GM19455 (cell line): Measurements from ENCODE around the gene SALL3.
"Not testable (repeated sequence)": the region's sequence is repeated elsewhere in the genome, so short reads cannot be mapped to it uniquely, and the experiment has no call there.

Experiments used
- ATAC-seq: cut with Tn5 transposase; IDR thresholded peaks from one replicate; pipeline ENCODE4 v1.9.1; 2021; ENCODE audit not compliant: unreplicated experiment

Gene SALL3

GRCh38 chr18:78979730-78980278, at the start of gene SALL3:
SALL3 (plus strand) TSS chr18:78979818; CDS start chr18:78980275, 457 bp downstream.
- no peak for ATAC-seq

GRCh38 chr18:78932281-78932680, 47.3 kb upstream of the SALL3 start:
- no peak for ATAC-seq

GRCh38 chr18:78934003-78934402, 45.6 kb upstream of the SALL3 start:
- ATAC-seq = no peak

- no peak for ATAC-seq
Observed at GRCh38 chr18:78934551-78935225, 44.9 kb upstream of the SALL3 start.

- no peak for ATAC-seq
Observed at GRCh38 chr18:78935406-78935805, 44.2 kb upstream of the SALL3 start.

GRCh38 chr18:78936251-78937005, 43.2 kb upstream of the SALL3 start:
- ATAC-seq = no peak

GRCh38 chr18:78937166-78937565, 42.5 kb upstream of the SALL3 start:
- no peak for ATAC-seq

GRCh38 chr18:78939105-78939504, 40.5 kb upstream of the SALL3 start:
- ATAC-seq = no peak

- no peak for ATAC-seq
Observed at GRCh38 chr18:78939734-78940494, 39.7 kb upstream of the SALL3 start.

- ATAC-seq = not testable (repeated sequence)
Observed at GRCh38 chr18:78942236-78942635, 37.4 kb upstream of the SALL3 start.

GRCh38 chr18:78945628-78946027, 34.0 kb upstream of the SALL3 start:
- ATAC-seq = no peak

- ATAC-seq = no peak
Observed at GRCh38 chr18:78947291-78947690, 32.3 kb upstream of the SALL3 start.

GRCh38 chr18:78948221-78948620, 31.4 kb upstream of the SALL3 start:
- no peak for ATAC-seq

GRCh38 chr18:78948707-78949106, 30.9 kb upstream of the SALL3 start:
- no peak for ATAC-seq

GRCh38 chr18:78949216-78949615, 30.4 kb upstream of the SALL3 start:
- no peak for ATAC-seq

- no peak for ATAC-seq
Observed at GRCh38 chr18:78950386-78950785, 29.2 kb upstream of the SALL3 start.

- no peak for ATAC-seq
Observed at GRCh38 chr18:78953566-78953965, 26.1 kb upstream of the SALL3 start.

- ATAC-seq = no peak
Observed at GRCh38 chr18:78955051-78955450, 24.6 kb upstream of the SALL3 start.

- ATAC-seq = no peak
Observed at GRCh38 chr18:78957140-78957539, 22.5 kb upstream of the SALL3 start.

- ATAC-seq = no peak
Observed at GRCh38 chr18:78960709-78961108, 18.9 kb upstream of the SALL3 start.

GRCh38 chr18:78962098-78962497, 17.5 kb upstream of the SALL3 start:
- ATAC-seq = no peak
